ENCODE results near the gene SLC4A9. TPM values are rescaled to one million over a fixed set of nuclear protein-coding genes. Genes with fewer than 3 reads are reported as not detected.
"Not testable (repeated sequence)": the region's sequence is repeated elsewhere in the genome, so short reads cannot be mapped to it uniquely, and the experiment has no call there.

The SLC4A9 gene
- total RNA-seq, 4 donors from 2014 or later, result 0.38 to 2.5 (median 0.40) TPM; not detected in 1

- no peak overlapping the region for H3K27ac ChIP-seq
- no peak for DNase-seq
- TF ChIP-seq POLR2A (IDR thresholded peaks at IDR 0.05) (no peak), CTCF (IDR thresholded peaks at IDR 0.05) (no peak)
- no peak overlapping the region for H3K4me3 ChIP-seq
- H3K36me3 ChIP-seq, result peaks cover 0 to 8% (median 0%) of the 10 kb centered on the region in 3 donors
- H3K9me3 ChIP-seq, result no peaks in the 10 kb centered on the region
- H3K4me1 ChIP-seq, result peaks cover 0 to 7% (median 3%) of the 10 kb centered on the region in 4 donors
- H3K27me3 ChIP-seq, result no peaks in the 10 kb centered on the region
These were observed 59.0 kb downstream of the SLC4A9 start for GRCh38 chr5:140418862-140419520.

- no peak for DNase-seq
- peaks cover 0 to 10% (median 0%) of the 10 kb centered on the region in 3 donors for H3K36me3 ChIP-seq
- H3K4me3 ChIP-seq, result no peak overlapping the region
- H3K9me3 ChIP-seq, result no peaks in the 10 kb centered on the region
- H3K27ac ChIP-seq, result no peak overlapping the region
- H3K27me3 ChIP-seq, result no peaks in the 10 kb centered on the region
- no peak for TF ChIP-seq CTCF (IDR thresholded peaks at IDR 0.05)
- TF ChIP-seq POLR2A (IDR thresholded peaks at IDR 0.05), result no peak
- H3K4me1 ChIP-seq, result peaks cover 0 to 7% (median 3%) of the 10 kb centered on the region in 4 donors
These were observed 60.2 kb downstream of the SLC4A9 start for GRCh38 chr5:140420226-140420570.

DNA sequence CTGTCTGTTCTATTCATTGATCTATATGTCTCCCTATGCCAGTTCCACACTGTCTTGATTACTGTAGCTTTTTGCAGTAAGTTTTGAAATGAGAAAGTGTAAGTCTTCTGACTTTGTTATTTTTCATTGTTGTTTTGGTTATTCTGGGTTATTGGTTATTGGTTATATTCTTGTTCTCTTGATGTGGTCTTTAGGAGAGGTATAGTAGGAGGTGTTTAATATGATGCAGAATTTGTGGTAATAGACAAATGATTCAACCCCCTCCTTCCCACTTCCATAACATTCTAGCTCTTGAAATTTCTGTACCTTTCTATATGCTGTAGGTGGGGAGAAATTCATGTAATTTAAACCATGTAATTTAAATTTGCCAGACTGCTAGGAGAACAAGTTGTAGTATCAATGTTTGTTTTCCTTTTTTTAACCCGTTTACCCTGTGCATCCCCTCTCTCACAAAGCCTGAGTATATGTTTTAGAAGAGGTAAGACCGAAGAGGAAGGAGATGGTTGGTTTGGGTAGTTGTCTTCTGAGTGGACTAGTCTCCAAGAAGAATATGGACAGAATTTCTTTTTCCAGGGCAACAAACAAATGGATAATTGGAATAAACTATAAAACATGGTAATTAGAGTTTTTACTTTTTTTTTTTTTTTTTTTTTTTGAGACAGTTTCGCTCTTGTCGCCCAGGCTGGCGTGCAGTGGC, 60.8 kb downstream of the SLC4A9 start:
- H3K27ac ChIP-seq, result no peak overlapping the region
- H3K4me3 ChIP-seq, result no peak overlapping the region
- H3K9me3 ChIP-seq, result no peaks in the 10 kb centered on the region
- TF ChIP-seq CTCF (IDR thresholded peaks at IDR 0.05), result no peak
- no peak for TF ChIP-seq POLR2A (IDR thresholded peaks at IDR 0.05)
- H3K27me3 ChIP-seq, result no peaks in the 10 kb centered on the region
- peaks cover 0 to 7% (median 3%) of the 10 kb centered on the region in 4 donors for H3K4me1 ChIP-seq
- no peak for DNase-seq
- peaks cover 0 to 7% (median 0%) of the 10 kb centered on the region in 3 donors for H3K36me3 ChIP-seq

DNA sequence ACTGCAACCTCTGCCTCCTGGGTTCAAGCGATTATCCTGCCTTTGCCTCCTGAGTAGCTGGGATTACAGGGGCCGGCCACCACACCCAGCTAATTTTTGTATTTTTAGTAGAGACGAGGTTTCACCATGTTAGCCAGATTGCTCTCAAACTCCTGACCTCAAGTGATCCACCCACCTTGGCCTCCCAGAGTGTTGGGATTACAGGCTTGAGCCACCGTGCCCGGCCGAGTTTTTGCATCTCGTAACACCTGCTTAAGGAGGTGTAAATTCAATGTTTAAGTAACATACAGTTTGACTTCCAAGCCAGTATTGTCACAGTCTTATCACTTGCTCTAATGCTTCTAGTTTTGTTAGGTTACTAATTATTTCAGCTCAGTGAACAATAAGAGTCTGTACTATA, 61.4 kb downstream of the SLC4A9 start:
- not testable (repeated sequence) for H3K27me3 ChIP-seq, H3K4me3 ChIP-seq, H3K36me3 ChIP-seq, H3K9me3 ChIP-seq, H3K4me1 ChIP-seq, H3K27ac ChIP-seq, DNase-seq

GRCh38 chr5:140423609-140424008, 63.6 kb downstream of the SLC4A9 start:
- TF ChIP-seq POLR2A (IDR thresholded peaks at IDR 0.05), result no peak
- TF ChIP-seq CTCF (IDR thresholded peaks at IDR 0.05), result no peak
- no peaks in the 10 kb centered on the region for H3K27me3 ChIP-seq
- no peak overlapping the region for H3K4me3 ChIP-seq
- peaks cover 0 to 5% (median 0%) of the 10 kb centered on the region in 3 donors for H3K36me3 ChIP-seq
- peaks cover 0 to 7% (median 3%) of the 10 kb centered on the region in 4 donors for H3K4me1 ChIP-seq
- DNase-seq, result no peak
- no peaks in the 10 kb centered on the region for H3K9me3 ChIP-seq
- H3K27ac ChIP-seq, result no peak overlapping the region

DNA sequence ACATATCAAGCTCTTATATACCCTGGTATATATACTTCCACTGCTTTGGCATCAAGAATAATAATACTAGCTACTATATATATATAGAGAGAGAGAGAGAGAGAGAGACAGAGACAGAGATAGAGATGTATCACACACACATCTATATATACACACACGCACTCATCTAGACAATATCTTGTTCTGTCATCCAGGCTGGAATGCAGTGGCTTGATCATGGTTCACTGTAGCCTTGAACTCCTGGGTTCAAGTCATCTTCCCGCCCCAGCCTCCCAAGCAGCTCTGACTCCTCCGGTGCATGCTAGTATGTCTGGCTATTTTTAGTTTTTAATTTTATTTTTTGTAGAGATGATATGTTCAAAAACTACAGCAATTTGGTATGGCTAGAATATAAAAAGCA, 64.1 kb downstream of the SLC4A9 start:
- peaks cover 0 to 7% (median 3%) of the 10 kb centered on the region in 4 donors for H3K4me1 ChIP-seq

More for the DNA sequence above, 64.1 kb downstream of the SLC4A9 start:
- Histone ChIP-seq H3K4me3 (no peak overlapping the region), H3K9me3 (no peaks in the 10 kb centered on the region), H3K36me3 (peaks cover 0 to 5% (median 0%) of the 10 kb centered on the region in 3 donors), H3K27me3 (no peaks in the 10 kb centered on the region), H3K27ac (no peak overlapping the region)
- TF ChIP-seq CTCF (IDR thresholded peaks at IDR 0.05), result no peak
- TF ChIP-seq POLR2A (IDR thresholded peaks at IDR 0.05), result no peak
- no peak for DNase-seq
